Amniotic epithelial cell (primary cell): ENCODE results near the gene PLVAP.
"Not testable (repeated sequence)": the region's sequence is repeated elsewhere in the genome, so short reads cannot be mapped to it uniquely, and the experiment has no call there.

Source experiments
- DNase-seq: peaks from one replicate; pipeline ENCODE4 v3.0.0-alpha.2; 2010; ENCODE audit warnings: low read depth

Gene PLVAP

DNA sequence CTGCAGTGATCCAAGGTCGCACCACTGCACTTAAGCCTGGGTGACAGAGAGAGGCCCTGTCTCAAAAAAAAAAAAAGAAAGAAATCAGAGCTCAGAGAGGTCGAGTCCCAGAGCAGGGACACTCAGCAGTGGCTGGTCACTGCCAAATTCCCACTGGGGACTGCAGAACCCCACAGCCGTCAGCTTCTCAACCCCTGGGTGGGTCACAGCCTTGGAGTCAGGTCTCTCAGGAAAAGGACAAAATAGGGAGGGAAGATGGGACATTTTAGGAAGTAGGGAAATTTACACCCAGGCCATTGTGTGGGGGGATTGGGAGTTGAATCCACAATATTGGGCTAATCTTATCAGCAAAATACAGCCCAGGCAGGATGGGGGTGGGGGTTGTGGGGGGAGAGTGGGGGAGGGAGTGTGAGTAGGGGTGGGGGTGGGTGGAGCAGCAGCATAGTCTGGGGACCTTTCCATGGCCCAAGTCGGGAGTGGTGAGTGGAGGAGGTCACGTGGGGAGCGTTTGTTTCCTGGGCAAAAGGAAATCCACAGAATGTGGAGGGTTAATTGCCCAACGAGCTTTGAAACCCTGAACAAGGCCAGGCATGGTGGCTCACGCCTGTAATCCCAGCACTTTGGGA, 21.9 kb upstream of the PLVAP start:
- no peak for DNase-seq

GRCh38 chr19:17394891-17395415, 17.8 kb upstream of the PLVAP start:
- DNase-seq, result peak; percentile 79

GRCh38 chr19:17393914-17394313, 16.8 kb upstream of the PLVAP start, which contains the start of gene CCDC194:
CCDC194 (minus strand) TSS chr19:17394196; CDS start chr19:17394158, 38 bp downstream.
- DNase-seq, result no peak

- DNase-seq, result peak; percentile 75
Observed at GRCh38 chr19:17393002-17393401, 15.9 kb upstream of the PLVAP start.

GRCh38 chr19:17391371-17392151, 14.4 kb upstream of the PLVAP start:
- peak; percentile 51 for DNase-seq

DNA sequence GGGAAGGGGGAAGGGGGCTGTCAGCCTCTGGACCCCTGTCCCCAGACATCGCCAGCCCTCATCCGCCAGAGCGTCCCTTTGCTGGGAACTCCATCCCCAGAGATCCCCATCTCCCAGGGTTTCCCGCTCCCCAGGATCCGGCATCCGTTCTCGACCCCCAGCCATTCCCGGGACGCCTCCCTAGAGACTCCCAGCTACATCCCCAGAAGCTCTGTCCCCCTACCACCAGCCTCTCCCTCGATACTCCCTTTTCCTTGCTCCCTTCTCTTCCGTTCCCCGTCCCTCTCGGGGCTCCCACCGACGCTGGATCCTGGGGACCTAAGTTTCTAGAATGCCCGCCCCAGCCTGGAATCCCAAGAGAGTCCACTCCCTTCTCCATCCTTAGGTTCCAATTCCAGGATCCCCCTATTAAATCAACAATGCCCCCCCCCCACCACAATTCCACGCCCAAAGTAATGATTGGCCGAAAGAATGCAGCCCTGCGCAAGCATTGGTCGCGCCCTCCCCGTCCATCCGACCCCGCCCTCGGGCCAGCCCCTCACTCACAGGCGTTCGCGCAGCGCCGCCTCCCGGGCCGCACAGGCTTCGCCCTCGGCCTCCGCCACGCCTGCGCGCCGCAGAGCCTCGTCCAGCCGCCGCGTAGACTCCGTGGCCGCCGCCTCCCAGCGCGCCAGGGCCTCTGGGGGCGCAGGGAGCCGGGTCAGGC, 13.7 kb upstream of the PLVAP start:
- DNase-seq, result peak; percentile 84

DNA sequence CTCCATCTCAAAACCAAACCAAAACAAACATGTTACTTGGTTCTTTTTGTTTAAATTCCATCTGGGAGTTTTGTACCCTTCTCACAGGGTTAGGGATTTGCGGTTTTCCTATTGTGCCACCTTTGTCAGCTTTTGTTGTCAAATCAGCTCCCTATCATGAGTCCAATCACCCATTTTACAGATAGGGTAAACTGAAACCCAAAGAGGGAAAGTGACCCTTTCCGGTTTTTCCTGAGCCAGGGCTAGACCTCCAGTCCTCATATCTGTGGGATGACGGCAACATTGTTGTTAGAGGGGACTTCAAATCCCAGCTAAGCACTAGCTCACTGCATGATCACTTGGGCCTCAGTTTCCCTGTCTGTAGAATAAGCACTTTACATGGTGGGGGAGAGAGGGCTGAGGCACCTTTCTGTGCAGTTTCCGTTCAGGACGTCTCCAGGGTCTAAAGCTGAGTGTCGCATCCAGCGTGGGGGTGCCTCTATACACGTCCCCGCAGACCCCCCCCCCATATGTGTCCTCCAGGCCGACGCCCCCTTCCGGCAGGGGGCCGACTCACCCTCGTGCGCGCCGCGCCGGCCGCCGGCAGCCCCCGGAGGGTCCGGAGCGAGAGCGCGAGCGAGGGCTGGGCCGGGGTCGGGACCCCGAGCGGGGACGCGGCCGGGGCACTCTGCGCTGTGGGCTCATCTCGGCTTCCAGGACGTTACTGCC, 13.0 kb upstream of the PLVAP start:
- no peak for DNase-seq

DNA sequence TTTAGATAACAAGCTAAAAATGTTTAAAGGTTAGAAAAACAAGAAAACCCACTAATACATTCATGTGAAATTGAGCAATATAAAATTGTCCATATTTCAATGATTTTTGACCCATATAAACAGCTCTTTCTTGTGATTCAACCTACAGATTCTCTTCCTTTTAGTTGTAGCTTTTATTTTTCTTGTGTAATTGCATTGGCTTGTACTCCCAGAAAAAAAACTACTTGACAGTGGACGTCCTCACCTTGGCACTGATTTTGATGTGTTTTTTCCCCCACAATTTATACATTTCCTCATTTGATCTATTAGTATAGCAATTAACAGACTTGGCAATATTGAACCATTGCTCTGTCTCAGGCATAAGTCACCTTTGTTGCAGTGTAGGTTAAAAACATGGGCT, 12.1 kb upstream of the PLVAP start:
- no peak for DNase-seq

- no peak for DNase-seq
Observed at GRCh38 chr19:17385878-17386611, 8.9 kb upstream of the PLVAP start.

DNA sequence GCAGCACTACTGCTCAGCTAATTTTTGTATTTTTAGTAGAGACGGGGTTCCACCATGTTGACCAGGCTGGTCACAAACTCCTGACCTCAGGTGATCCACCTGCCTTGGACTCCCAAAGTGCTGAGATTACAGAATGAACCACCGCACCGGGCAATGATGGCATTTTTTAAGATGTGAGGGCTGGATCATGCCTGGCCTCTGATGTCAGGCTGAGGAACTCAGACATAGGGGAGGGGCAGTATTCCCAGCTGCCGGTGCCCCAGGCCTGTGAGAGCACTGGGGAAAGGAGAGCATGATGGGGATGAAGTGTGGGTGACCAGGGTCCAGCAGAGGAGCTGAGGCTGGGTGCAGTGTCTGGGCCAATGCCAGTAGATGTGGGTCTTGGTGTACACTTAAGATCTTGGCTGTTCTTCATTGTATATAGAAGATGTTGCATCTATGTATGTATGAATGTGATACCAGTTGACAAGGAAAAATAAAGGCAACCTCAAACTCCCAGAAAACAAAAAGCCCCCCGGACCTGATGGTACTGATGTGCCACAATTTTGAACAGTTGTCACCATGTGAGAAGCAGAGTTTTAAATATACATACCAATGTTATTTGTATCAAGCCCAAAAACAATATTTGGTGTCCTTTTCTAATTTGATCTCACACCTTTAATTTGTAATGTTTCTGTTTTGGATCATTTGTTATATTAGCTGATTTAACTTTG, 3.4 kb upstream of the PLVAP start:
- DNase-seq, result no peak

DNA sequence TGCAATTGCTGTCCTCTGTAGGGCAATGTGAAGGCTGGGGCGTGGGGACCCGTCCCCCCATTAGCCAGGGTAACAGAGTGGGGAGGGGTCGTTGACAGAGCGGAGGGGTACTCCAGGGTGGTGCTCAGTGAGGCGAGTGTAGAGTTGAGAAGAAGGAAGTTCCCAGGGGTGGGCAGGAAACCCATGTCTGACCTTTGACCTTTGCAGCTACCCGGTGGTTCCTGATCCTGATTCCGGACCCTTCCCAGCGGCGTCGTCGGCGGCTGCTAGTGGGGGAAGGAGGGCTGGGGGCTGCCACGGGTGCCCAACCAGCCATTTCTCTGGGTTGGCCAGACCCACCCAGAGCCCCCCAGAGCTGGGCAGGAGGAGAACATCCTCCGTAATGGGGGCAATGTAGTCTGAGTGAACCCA, 2.1 kb upstream of the PLVAP start:
- no peak for DNase-seq

GRCh38 chr19:17378271-17378670, 1.1 kb upstream of the PLVAP start:
- DNase-seq, result no peak

- DNase-seq, result peak; percentile 67
Observed at GRCh38 chr19:17370026-17370587, 7.0 kb downstream of the PLVAP start.

- no peak for DNase-seq
Observed at GRCh38 chr19:17365361-17365760, 11.8 kb downstream of the PLVAP start.

DNA sequence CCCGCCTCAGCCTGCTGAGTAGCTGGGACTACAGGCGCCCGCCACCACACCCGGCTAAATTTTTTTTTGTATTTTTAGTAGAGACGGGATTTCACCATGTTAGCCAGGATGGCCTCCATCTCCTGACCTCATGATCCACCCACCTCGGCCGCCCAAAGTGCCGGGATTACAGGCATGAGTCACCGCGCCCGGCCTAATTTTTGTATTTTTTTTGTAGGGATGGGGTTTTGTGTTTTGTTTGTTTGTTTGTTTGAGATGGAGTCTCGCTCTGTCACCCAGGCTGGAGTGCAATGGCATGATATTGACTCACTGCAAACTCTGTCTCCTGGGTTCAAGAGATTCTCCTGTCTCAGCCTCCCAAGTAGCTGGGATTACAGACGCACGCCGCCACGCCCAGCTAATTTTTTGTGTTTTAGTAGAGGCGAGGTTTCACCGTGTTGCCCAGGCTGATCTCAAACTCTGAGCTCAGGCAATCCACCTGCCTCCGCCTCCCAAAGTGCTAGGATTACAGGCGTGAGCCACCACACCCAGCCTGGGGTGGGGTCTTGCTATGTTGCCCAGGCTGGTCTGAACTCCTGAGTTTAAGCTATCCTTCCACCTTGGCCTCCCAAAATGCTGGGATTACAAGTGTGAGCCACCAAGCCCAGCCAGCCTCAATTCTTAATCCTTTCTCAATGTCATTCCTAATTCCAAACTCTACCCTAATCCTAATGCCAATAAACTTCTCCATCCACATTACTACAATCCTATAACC, 13.1 kb downstream of the PLVAP start:
- DNase-seq, result not testable (repeated sequence)

- no peak for DNase-seq
Observed at GRCh38 chr19:17359905-17360800, 17.0 kb downstream of the PLVAP start.

DNA sequence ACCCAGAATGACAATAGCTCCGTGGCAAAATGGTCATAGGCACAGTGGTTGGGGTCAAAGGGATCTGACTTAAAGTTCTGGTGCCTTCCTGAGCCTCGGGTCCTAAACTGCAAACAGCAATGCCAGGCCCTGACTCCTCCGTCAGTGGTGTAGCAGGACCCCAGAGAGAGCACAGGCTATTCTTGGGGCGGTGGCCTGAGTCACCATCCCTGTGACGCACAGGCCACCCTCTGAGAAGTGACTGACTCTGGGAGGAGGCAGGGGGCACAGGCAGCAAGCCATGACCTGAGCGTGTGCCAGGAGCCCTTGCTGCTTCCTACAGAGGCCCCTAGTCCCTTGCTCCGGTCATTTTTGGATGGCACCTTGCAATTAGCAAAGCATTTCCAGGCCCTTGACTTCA, 18.7 kb downstream of the PLVAP start:
- DNase-seq, result no peak

DNA sequence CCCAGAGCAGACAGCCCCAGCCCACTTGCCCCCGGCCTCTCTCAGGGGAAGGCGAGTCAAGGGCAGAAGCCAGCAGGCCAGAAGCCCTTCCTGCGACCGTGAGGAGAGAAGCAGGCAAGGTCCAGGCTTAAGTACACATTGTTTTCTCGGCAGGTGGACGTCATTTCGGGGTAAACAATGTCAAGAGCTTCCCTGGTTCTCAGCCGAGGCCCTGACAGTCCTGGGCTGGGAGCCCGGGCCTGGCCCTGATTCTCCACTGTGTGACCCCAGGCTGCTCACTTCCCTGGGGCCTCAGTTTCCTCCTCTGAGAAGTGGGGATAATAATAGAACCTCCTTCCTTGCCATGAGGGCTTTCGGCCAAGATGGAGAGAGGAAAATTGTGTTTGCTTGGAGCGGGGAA, 19.4 kb downstream of the PLVAP start:
- DNase-seq, result no peak
